Panc1 (cell line): ENCODE measurements around the gene LPP. TPM values are rescaled to one million over a fixed set of nuclear protein-coding genes. Genes with fewer than 3 reads are reported as not detected.

Source experiments
- ATAC-seq: fragments of 200-7000 bp; cut with Tn5 transposase; 2 replicates; pipeline ENCODE4 v1.9.1; 2020; ENCODE audit warnings: mild to moderate bottlenecking, moderate library complexity
- BruUV-seq: library from RNA; stranded (reverse); fragments of 400-500 nt; replicated peaks from 2 replicates; lab custom pipeline; 2021; lab: Mats Ljungman, UMichigan
- CTCF ChIA-PET: fragments of 300-600 bp; sonication (Branson Sonifier 250); formaldehyde crosslinking; loops from one replicate; lab custom pipeline; 2022; ENCODE audit warnings: antibody characterized with exemption; lab: Charles Lee
- POLR2A ChIA-PET: fragments of 300-600 bp; sonication (Branson Sonifier 250); formaldehyde crosslinking; loops from one replicate; lab custom pipeline; 2022; ENCODE audit warnings: antibody characterized with exemption; lab: Charles Lee
- DNase-seq: peaks from one replicate; pipeline ENCODE4 v3.0.0-alpha.2; 2010; ENCODE audit warnings: low read depth, low spot score
- H3K27ac ChIP-seq: 2 replicates; pipeline ENCODE4 v1.5.1; 2011; ENCODE audit warnings: mild to moderate bottlenecking, low read length, inconsistent platforms
- H3K27me3 ChIP-seq: fragments of 200-500 bp; sonication (Bioruptor generic); 2 replicates; pipeline ENCODE4 v1.6.0; 2014; ENCODE audit warnings: low read length, inconsistent platforms; ENCODE audit not compliant: control insufficient read depth, insufficient read depth
- H3K36me3 ChIP-seq: fragments of 200-500 bp; sonication (Bioruptor generic); 2 replicates; pipeline ENCODE4 v1.5.1; 2014; ENCODE audit warnings: inconsistent platforms, mild to moderate bottlenecking, low read length, moderate library complexity; ENCODE audit not compliant: control insufficient read depth, insufficient read depth
- H3K4me1 ChIP-seq: 2 replicates; pipeline ENCODE4 v1.5.1; 2011; ENCODE audit warnings: inconsistent platforms, mild to moderate bottlenecking, low read length, moderate library complexity; ENCODE audit not compliant: control insufficient read depth, insufficient read depth
- H3K4me3 ChIP-seq, 2 experiments: 2 replicates each; pipeline ENCODE4 v1.5.1; 2011 to 2012; ENCODE audit warnings: low read depth in 2 of 2, low read length in 2 of 2, mild to moderate bottlenecking in 2 of 2, inconsistent platforms in 1 of 2, moderate library complexity in 1 of 2
- H3K9me3 ChIP-seq: fragments of 200-500 bp; sonication (Bioruptor generic); 2 replicates; pipeline ENCODE4 v1.5.1; 2014; ENCODE audit warnings: low read depth, mild to moderate bottlenecking, inconsistent platforms, low read length, moderate library complexity; ENCODE audit not compliant: control insufficient read depth, insufficient read depth
- CTCF ChIP-seq: fragments of 450-650 bp; IDR thresholded peaks from 2 replicates; pipeline ENCODE4 v1.5.1; 2017; ENCODE audit warnings: mild to moderate bottlenecking
- POLR2AphosphoS5 ChIP-seq: IDR thresholded peaks from 2 replicates; pipeline ENCODE4 v1.6.1; 2012; ENCODE audit warnings: mild to moderate bottlenecking, low read depth, low read length, moderate library complexity
- REST ChIP-seq, 2 experiments: IDR thresholded peaks; 2 replicates each; pipeline ENCODE4 v1.6.1; 2011 to 2012; ENCODE audit warnings: low read depth in 2 of 2, control low read depth in 1 of 2, low read length in 1 of 2, mild to moderate bottlenecking in 1 of 2, moderate library complexity in 1 of 2; ENCODE audit not compliant: insufficient read depth in 1 of 2
- SIN3A ChIP-seq: IDR thresholded peaks from 2 replicates; pipeline ENCODE4 v1.6.1; 2012; ENCODE audit warnings: low read depth, mild to moderate bottlenecking, low read length, moderate library complexity, borderline replicate concordance; ENCODE audit not compliant: insufficient read depth
- TCF7L2 ChIP-seq: IDR thresholded peaks from 2 replicates; pipeline ENCODE4 v1.6.1; 2011; ENCODE audit warnings: mild to moderate bottlenecking, low read depth, low read length, inconsistent platforms
- in situ Hi-C: cut with HindIII; loops from 2 replicates; pipeline ENCODE4 v1.10.0; 2016; ENCODE audit warnings: low sequenced_read_pairs, low pct_unique_long_range_greater_than_20kb
- intact Hi-C: fragments of 100-400 bp; cut with micrococcal nuclease; formaldehyde crosslinking; loops from one replicate; pipeline ENCODE4 v1.10.0; 2022; ENCODE audit not compliant: unreplicated experiment
- total RNA-seq: library from RNA; stranded (reverse); gene quantifications from one replicate; pipeline ENCODE4 v1.2.1, GENCODE V29; 2021; ENCODE audit not compliant: unreplicated experiment

LPP gene
- total RNA-seq, 1 experiment from 2014 or later = 90.0 TPM

GRCh38 chr3:188901671-188902287 lies 747.8 kb downstream of the LPP start:
- intact Hi-C loops (no loop called here), in situ Hi-C loops (no loop called here)
- POLR2A ChIA-PET = no interaction called here
- no peak for ATAC-seq
- Histone ChIP-seq H3K4me1 (no peaks in the 10 kb centered on the region), H3K9me3 (no peaks in the 10 kb centered on the region), H3K36me3 (no peaks in the 10 kb centered on the region), H3K27me3 (no peaks in the 10 kb centered on the region), H3K4me3 (no peak overlapping the region), H3K27ac (no peak overlapping the region)
- no TSS peak for BruUV-seq
- no peak for DNase-seq
- TF ChIP-seq REST (IDR thresholded peaks at IDR 0.05; ENCODE audit: insufficient read depth in 1 of 2, low read depth in 2 of 2, low read length in 1 of 2) (no peak), POLR2AphosphoS5 (no peak), CTCF (no peak), SIN3A (no peak), TCF7L2 (no peak)
- CTCF ChIA-PET = no interaction called here

GRCh38 chr3:188904670-188905069 lies 750.7 kb downstream of the LPP start:
- no peaks in the 10 kb centered on the region for H3K36me3 ChIP-seq
- ATAC-seq (no peak), DNase-seq (no peak)
- no peaks in the 10 kb centered on the region for H3K4me1 ChIP-seq
- POLR2A ChIA-PET = interaction anchor here (0.6 kb wide), 1 partner anchor 964 kb away, joined by 4 read pairs; no protein-coding TSS in a partner anchor
- TF ChIP-seq TCF7L2 (no peak), CTCF (no peak), REST (IDR thresholded peaks at IDR 0.05; ENCODE audit: insufficient read depth in 1 of 2, low read depth in 2 of 2, low read length in 1 of 2) (no peak), SIN3A (no peak), POLR2AphosphoS5 (no peak)
- no peak overlapping the region for H3K27ac ChIP-seq
- in situ Hi-C loops = no loop called here
- BruUV-seq = no TSS peak
- H3K27me3 ChIP-seq = no peaks in the 10 kb centered on the region
- no peaks in the 10 kb centered on the region for H3K9me3 ChIP-seq
- intact Hi-C loops = no loop called here
- CTCF ChIA-PET = no interaction called here
- no peak overlapping the region for H3K4me3 ChIP-seq
